ENCODE data around the gene POU2F1.

POU2F1 gene

GRCh38 chr1:167216809-167217208 is 3.9 kb upstream of the POU2F1 start:
- no peak overlapping the region for H2AFZ ChIP-seq (ENCODE audit: low read depth, low read length)
- no peak overlapping the region for H2BK120ac ChIP-seq (ENCODE audit: low read depth, low read length)
- H2AK5ac ChIP-seq (ENCODE audit: low read length, severe bottlenecking): no peak overlapping the region
- no peak overlapping the region for H2BK15ac ChIP-seq (ENCODE audit: low read depth, poor library complexity, severe bottlenecking)
- no peak overlapping the region for H2BK5ac ChIP-seq (ENCODE audit: low read depth, low read length, poor library complexity, severe bottlenecking)
- no peak overlapping the region for H3K23ac ChIP-seq (ENCODE audit: low read length in 2 of 2)
- H3K27ac ChIP-seq (ENCODE audit: low read length, poor library complexity, severe bottlenecking): no peak overlapping the region
- no peak for DNase-seq
- H3K9me3 ChIP-seq (ENCODE audit: control insufficient read depth, low read length): no peaks in the 10 kb centered on the region
- peaks cover 0 to 3% of the 10 kb centered on the region in 2 experiments for H3K27me3 ChIP-seq (ENCODE audit: control insufficient read depth in 1 of 2, insufficient read depth in 1 of 2, low read length in 2 of 2)
- no peak overlapping the region for H3K4me3 ChIP-seq (ENCODE audit: insufficient read depth in 1 of 2, low read depth in 1 of 2, low read length in 2 of 2)
- no peak overlapping the region for H3K9ac ChIP-seq (ENCODE audit: low read length)
- no peak overlapping the region for H2BK12ac ChIP-seq (ENCODE audit: low read length in 2 of 2)
- no peak overlapping the region for H3K4ac ChIP-seq (ENCODE audit: low read depth in 1 of 2, low read length in 2 of 2)
- H3K14ac ChIP-seq (ENCODE audit: low read length in 2 of 2): no peak overlapping the region
- H3K36me3 ChIP-seq (ENCODE audit: control insufficient read depth in 1 of 2, insufficient read depth in 2 of 2, low read depth in 1 of 2, low read length in 2 of 2): no peaks in the 10 kb centered on the region
- H3K79me1 ChIP-seq (replicated peaks; ENCODE audit: low read length, poor library complexity, severe bottlenecking): peaks cover 1% of the 10 kb centered on the region
- H4K8ac ChIP-seq (ENCODE audit: low read length): no peak overlapping the region
- H3K4me2 ChIP-seq (ENCODE audit: low read length, poor library complexity, severe bottlenecking): no peak overlapping the region
- H4K91ac ChIP-seq (ENCODE audit: low read length): no peak overlapping the region
- no peak overlapping the region for H3K18ac ChIP-seq (ENCODE audit: low read depth in 1 of 2, low read length in 2 of 2)
- no peaks in the 10 kb centered on the region for H3K4me1 ChIP-seq (ENCODE audit: control insufficient read depth, insufficient read depth, low read depth, low read length)

- Histone ChIP-seq H3K23ac (ENCODE audit: low read length in 2 of 2) (no peak overlapping the region), H3K4ac (ENCODE audit: low read depth in 1 of 2, low read length in 2 of 2) (no peak overlapping the region), H3K36me3 (ENCODE audit: control insufficient read depth in 1 of 2, insufficient read depth in 2 of 2, low read depth in 1 of 2, low read length in 2 of 2) (no peaks in the 10 kb centered on the region), H3K14ac (ENCODE audit: low read length in 2 of 2) (no peak overlapping the region), H3K18ac (ENCODE audit: low read depth in 1 of 2, low read length in 2 of 2) (no peak overlapping the region), H4K91ac (ENCODE audit: low read length) (no peak overlapping the region), H3K4me3 (ENCODE audit: insufficient read depth in 1 of 2, low read depth in 1 of 2, low read length in 2 of 2) (peak overlapping the region in 1 of 2 experiments; percentile 99), H2BK120ac (ENCODE audit: low read depth, low read length) (no peak overlapping the region), H2AK5ac (ENCODE audit: low read length, severe bottlenecking) (no peak overlapping the region), H3K4me1 (ENCODE audit: control insufficient read depth, insufficient read depth, low read depth, low read length) (peaks cover 2% of the 10 kb centered on the region), H3K27me3 (ENCODE audit: control insufficient read depth in 1 of 2, insufficient read depth in 1 of 2, low read length in 2 of 2) (peaks cover 0 to 2% of the 10 kb centered on the region in 2 experiments), H2BK15ac (ENCODE audit: low read depth, poor library complexity, severe bottlenecking) (no peak overlapping the region), H3K79me1 (replicated peaks; ENCODE audit: low read length, poor library complexity, severe bottlenecking) (peaks cover 3% of the 10 kb centered on the region), H3K9ac (ENCODE audit: low read length) (peak overlapping the region; percentile 87), H3K4me2 (ENCODE audit: low read length, poor library complexity, severe bottlenecking) (no peak overlapping the region), H3K9me3 (ENCODE audit: control insufficient read depth, low read length) (no peaks in the 10 kb centered on the region), H3K27ac (ENCODE audit: low read length, poor library complexity, severe bottlenecking) (no peak overlapping the region), H2BK12ac (ENCODE audit: low read length in 2 of 2) (no peak overlapping the region), H2AFZ (ENCODE audit: low read depth, low read length) (no peak overlapping the region), H4K8ac (ENCODE audit: low read length) (no peak overlapping the region), H2BK5ac (ENCODE audit: low read depth, low read length, poor library complexity, severe bottlenecking) (no peak overlapping the region)
- no peak for DNase-seq
- WGBS: 57% methylated on average over 5 of the region's 5 CpGs
Observed at GRCh38 chr1:167219194-167219593, 1.5 kb upstream of the POU2F1 start.

GRCh38 chr1:167219646-167220536 is 795 bp upstream of the POU2F1 start:
- WGBS: 1% methylated on average over 53 of the region's 55 CpGs
- Histone ChIP-seq H2BK5ac (ENCODE audit: low read depth, low read length, poor library complexity, severe bottlenecking) (no peak overlapping the region), H3K4ac (ENCODE audit: low read depth in 1 of 2, low read length in 2 of 2) (no peak overlapping the region)

GRCh38 chr1:167221126-167221737 is 546 bp downstream of the POU2F1 start:
- no peak overlapping the region for H4K8ac ChIP-seq (ENCODE audit: low read length)
- peak overlapping the region; percentile 84 to 86 for H3K18ac ChIP-seq (ENCODE audit: low read depth in 1 of 2, low read length in 2 of 2)
- H3K27ac ChIP-seq (ENCODE audit: low read length, poor library complexity, severe bottlenecking): peak overlapping the region; percentile 75
- peak overlapping the region; percentile 60 for H2BK15ac ChIP-seq (ENCODE audit: low read depth, poor library complexity, severe bottlenecking)
- WGBS: 3% methylated on average over 22 of the region's 76 CpGs
- no peak overlapping the region for H2AK5ac ChIP-seq (ENCODE audit: low read length, severe bottlenecking)
- peak overlapping the region; percentile 62 for H2BK5ac ChIP-seq (ENCODE audit: low read depth, low read length, poor library complexity, severe bottlenecking)
- H3K4ac ChIP-seq (ENCODE audit: low read depth in 1 of 2, low read length in 2 of 2): peak overlapping the region in 1 of 2 experiments; percentile 69
- H3K9me3 ChIP-seq (ENCODE audit: control insufficient read depth, low read length): no peaks in the 10 kb centered on the region
- H3K4me1 ChIP-seq (ENCODE audit: control insufficient read depth, insufficient read depth, low read depth, low read length): peaks cover 2% of the 10 kb centered on the region
- no peak overlapping the region for H3K23ac ChIP-seq (ENCODE audit: low read length in 2 of 2)
- peak overlapping the region in 1 of 2 experiments; percentile 63 for H2BK12ac ChIP-seq (ENCODE audit: low read length in 2 of 2)
- peak overlapping the region; percentile 80 for H4K91ac ChIP-seq (ENCODE audit: low read length)
- peak overlapping the region; percentile 94 for H3K9ac ChIP-seq (ENCODE audit: low read length)
- H3K79me1 ChIP-seq (replicated peaks; ENCODE audit: low read length, poor library complexity, severe bottlenecking): peaks cover 3% of the 10 kb centered on the region
- peak overlapping the region; percentile 96 for H3K4me2 ChIP-seq (ENCODE audit: low read length, poor library complexity, severe bottlenecking)
- no peak for DNase-seq
- peak overlapping the region; percentile 81 to 88 for H3K4me3 ChIP-seq (ENCODE audit: insufficient read depth in 1 of 2, low read depth in 1 of 2, low read length in 2 of 2)
- H3K36me3 ChIP-seq (ENCODE audit: control insufficient read depth in 1 of 2, insufficient read depth in 2 of 2, low read depth in 1 of 2, low read length in 2 of 2): no peaks in the 10 kb centered on the region
- peak overlapping the region in 1 of 2 experiments; percentile 95 for H3K14ac ChIP-seq (ENCODE audit: low read length in 2 of 2)
- H2BK120ac ChIP-seq (ENCODE audit: low read depth, low read length): peak overlapping the region; percentile 85
- H2AFZ ChIP-seq (ENCODE audit: low read depth, low read length): peak overlapping the region; percentile 53
- H3K27me3 ChIP-seq (ENCODE audit: control insufficient read depth in 1 of 2, insufficient read depth in 1 of 2, low read length in 2 of 2): no peaks in the 10 kb centered on the region

More at GRCh38 chr1:167219646-167220536, 795 bp upstream of the POU2F1 start:
- peaks cover 3% of the 10 kb centered on the region for H3K79me1 ChIP-seq (replicated peaks; ENCODE audit: low read length, poor library complexity, severe bottlenecking)
- peak overlapping the region; percentile 69 for H2BK15ac ChIP-seq (ENCODE audit: low read depth, poor library complexity, severe bottlenecking)
- no peak overlapping the region for H2BK12ac ChIP-seq (ENCODE audit: low read length in 2 of 2)
- peak overlapping the region; percentile 78 for H3K27ac ChIP-seq (ENCODE audit: low read length, poor library complexity, severe bottlenecking)
- no peak overlapping the region for H4K91ac ChIP-seq (ENCODE audit: low read length)
- H3K36me3 ChIP-seq (ENCODE audit: control insufficient read depth in 1 of 2, insufficient read depth in 2 of 2, low read depth in 1 of 2, low read length in 2 of 2): no peaks in the 10 kb centered on the region
- DNase-seq: peak; percentile 82
- H3K23ac ChIP-seq (ENCODE audit: low read length in 2 of 2): no peak overlapping the region
- H2BK120ac ChIP-seq (ENCODE audit: low read depth, low read length): peak overlapping the region; percentile 61
- H3K4me2 ChIP-seq (ENCODE audit: low read length, poor library complexity, severe bottlenecking): peak overlapping the region; percentile 99
- peak overlapping the region; percentile 37 to 83 for H3K18ac ChIP-seq (ENCODE audit: low read depth in 1 of 2, low read length in 2 of 2)
- H3K9me3 ChIP-seq (ENCODE audit: control insufficient read depth, low read length): no peaks in the 10 kb centered on the region
- H2AK5ac ChIP-seq (ENCODE audit: low read length, severe bottlenecking): no peak overlapping the region
- no peaks in the 10 kb centered on the region for H3K27me3 ChIP-seq (ENCODE audit: control insufficient read depth in 1 of 2, insufficient read depth in 1 of 2, low read length in 2 of 2)
- peak overlapping the region; percentile 99 for H2AFZ ChIP-seq (ENCODE audit: low read depth, low read length)
- H3K14ac ChIP-seq (ENCODE audit: low read length in 2 of 2): no peak overlapping the region
- H3K9ac ChIP-seq (ENCODE audit: low read length): peak overlapping the region; percentile 87
- H3K4me3 ChIP-seq (ENCODE audit: insufficient read depth in 1 of 2, low read depth in 1 of 2, low read length in 2 of 2): peak overlapping the region; percentile 88 to 99
- peak overlapping the region; percentile 54 for H4K8ac ChIP-seq (ENCODE audit: low read length)
- peaks cover 2% of the 10 kb centered on the region for H3K4me1 ChIP-seq (ENCODE audit: control insufficient read depth, insufficient read depth, low read depth, low read length)

Measured in mesenchymal stem cell (in vitro differentiated cells and primary cell).